Spinal cord (tissue), 10 donors: Measurements from ENCODE around the gene WBP1L. TPM values are rescaled to one million over a fixed set of nuclear protein-coding genes. Genes with fewer than 3 reads are reported as not detected.

Source experiments
- DNase-seq, 6 donors: peaks; one replicate each; pipeline versions ENCODE4 v3.0.0 to v3.0.0-alpha.2; 2013 to 2015; ENCODE audit warnings: low spot score in 6 of 6, low read depth in 4 of 6
- H3K27ac ChIP-seq: one replicate; pipeline ENCODE4 v1.5.1; 2013; ENCODE audit warnings: low read depth, low read length, control low read depth
- H3K27me3 ChIP-seq: one replicate; pipeline ENCODE4 v1.6.1; 2013; ENCODE audit warnings: low read length; ENCODE audit not compliant: control insufficient read depth, insufficient read depth
- H3K36me3 ChIP-seq: one replicate; pipeline ENCODE4 v1.6.1; 2013; ENCODE audit warnings: low read length; ENCODE audit not compliant: control insufficient read depth, insufficient read depth
- H3K4me1 ChIP-seq: one replicate; pipeline ENCODE4 v1.6.1; 2013; ENCODE audit warnings: low read length; ENCODE audit not compliant: control insufficient read depth, insufficient read depth
- H3K4me3 ChIP-seq: one replicate; pipeline ENCODE4 v1.5.1; 2013; ENCODE audit warnings: low read depth, low read length, control low read depth
- H3K9me3 ChIP-seq: one replicate; pipeline ENCODE4 v1.6.1; 2013; ENCODE audit warnings: low read length; ENCODE audit not compliant: control insufficient read depth, insufficient read depth
- WGBS: methylation state at CpG from one replicate; pipeline ENCODE4 v1.1.5; 2013; ENCODE audit warnings: missing lambda C conversion rate; ENCODE audit not compliant: insufficient coverage; 5-methylcytosine and 5-hydroxymethylcytosine counted together
- polyA plus RNA-seq, 2 donors: library from polyadenylated mRNA; unstranded; fragments of 120-200 nt; gene quantifications; one replicate each; pipeline ENCODE4 v1.2.1, GENCODE V29; 2013; ENCODE audit not compliant: insufficient read length in 2 of 2
- total RNA-seq, 2 donors: library from RNA; depleted of rRNA in 1 of 2; stranded (reverse); fragments of 120-200 nt in 1 of 2; fragments of >200 nt in 1 of 2; gene quantifications; one replicate each; pipeline versions ENCODE4 v1.2.3 to v1.2.4, GENCODE V29; 2013 to 2014
- donor health status: healthy.

Gene WBP1L
- total and polyA plus RNA-seq, 4 donors = 39.8 to 55.1 (median 49.2) TPM

- Histone ChIP-seq H3K4me3 (peak overlapping the region; percentile 40), H3K27me3 (no peaks in the 10 kb centered on the region), H3K9me3 (no peaks in the 10 kb centered on the region), H3K27ac (peak overlapping the region; percentile 97), H3K36me3 (no peaks in the 10 kb centered on the region), H3K4me1 (peaks cover 55% of the 10 kb centered on the region)
- DNase-seq = peak in 3 of 6 donors; percentile 73 to 91 (median 89)
- under 1% methylated on average over 14 of the region's 17 CpGs for WGBS
Observed at GRCh38 chr10:102775935-102776669, 32.4 kb downstream of the WBP1L start.

DNA sequence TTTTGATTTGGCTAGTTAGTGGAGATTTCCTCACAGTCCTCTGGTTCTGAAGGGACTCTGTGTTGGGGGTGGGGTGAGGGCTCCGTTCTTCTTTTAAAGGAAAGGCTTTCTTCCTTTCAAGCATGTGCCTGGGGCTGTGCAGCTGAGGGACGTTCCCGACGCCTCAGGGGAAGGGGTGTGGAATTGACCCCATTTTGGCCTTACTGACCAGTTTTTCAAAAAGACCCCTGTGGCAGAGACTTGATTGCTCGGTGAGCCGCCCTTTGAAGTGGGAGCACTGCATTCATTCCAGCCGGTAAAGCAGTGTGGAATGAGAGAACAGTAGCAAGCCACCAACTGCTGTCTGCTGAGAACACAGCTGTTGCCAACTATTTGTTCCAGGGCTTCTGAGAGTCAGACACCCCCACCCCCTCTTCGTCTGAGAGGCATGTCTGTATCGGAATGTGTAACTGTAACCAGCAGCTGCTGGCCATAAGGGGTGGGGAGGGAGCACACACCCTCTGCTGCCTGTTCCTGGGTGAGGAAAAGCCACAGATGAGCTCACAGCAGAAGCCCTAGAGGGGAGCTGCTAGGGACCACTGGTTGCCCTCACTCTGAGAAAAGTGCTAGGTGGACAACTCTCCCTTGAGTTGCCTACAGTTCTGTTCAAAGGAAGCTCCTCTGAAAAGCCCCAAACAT, 33.2 kb downstream of the WBP1L start:
- no peaks in the 10 kb centered on the region for H3K27me3 ChIP-seq
- no peaks in the 10 kb centered on the region for H3K36me3 ChIP-seq
- 1% methylated on average over 8 of the region's 9 CpGs for WGBS
- H3K9me3 ChIP-seq = no peaks in the 10 kb centered on the region
- peak overlapping the region; percentile 97 for H3K27ac ChIP-seq
- H3K4me1 ChIP-seq = peaks cover 63% of the 10 kb centered on the region
- DNase-seq = peak in 2 of 6 donors; percentile 91 to 92
- H3K4me3 ChIP-seq = peak overlapping the region; percentile 40

GRCh38 chr10:102777711-102778453, 34.1 kb downstream of the WBP1L start:
- WGBS = 63% methylated on average over 14 of the region's 17 CpGs
- Histone ChIP-seq H3K27me3 (no peaks in the 10 kb centered on the region), H3K27ac (peak overlapping the region; percentile 97), H3K4me1 (peaks cover 70% of the 10 kb centered on the region), H3K4me3 (no peak overlapping the region), H3K36me3 (no peaks in the 10 kb centered on the region), H3K9me3 (no peaks in the 10 kb centered on the region)
- DNase-seq = no peak

DNA sequence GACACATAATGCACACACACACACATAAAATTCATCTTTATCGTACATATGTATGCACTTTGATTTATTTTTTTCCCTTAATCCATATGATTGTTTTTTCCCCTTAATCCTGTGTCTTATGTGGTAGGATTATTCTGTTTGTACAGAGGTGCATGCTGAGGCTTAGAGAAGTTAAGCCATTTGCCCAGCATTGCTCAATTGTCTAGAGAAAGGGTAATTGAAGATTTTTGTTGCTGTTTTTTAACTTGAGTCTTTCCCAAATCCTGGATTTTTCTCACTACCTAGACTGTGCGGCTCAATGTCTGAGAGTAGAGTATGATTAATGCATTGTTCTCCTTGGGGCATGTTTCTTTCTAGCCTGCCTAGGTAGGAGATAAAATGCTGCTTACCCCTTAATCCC, 35.0 kb downstream of the WBP1L start:
- WGBS = no CpG with 5 or more reads among the region's 2 CpGs
- Histone ChIP-seq H3K4me3 (no peak overlapping the region), H3K27ac (no peak overlapping the region), H3K9me3 (no peaks in the 10 kb centered on the region), H3K36me3 (no peaks in the 10 kb centered on the region), H3K4me1 (peaks cover 72% of the 10 kb centered on the region), H3K27me3 (no peaks in the 10 kb centered on the region)
- DNase-seq = no peak

DNA sequence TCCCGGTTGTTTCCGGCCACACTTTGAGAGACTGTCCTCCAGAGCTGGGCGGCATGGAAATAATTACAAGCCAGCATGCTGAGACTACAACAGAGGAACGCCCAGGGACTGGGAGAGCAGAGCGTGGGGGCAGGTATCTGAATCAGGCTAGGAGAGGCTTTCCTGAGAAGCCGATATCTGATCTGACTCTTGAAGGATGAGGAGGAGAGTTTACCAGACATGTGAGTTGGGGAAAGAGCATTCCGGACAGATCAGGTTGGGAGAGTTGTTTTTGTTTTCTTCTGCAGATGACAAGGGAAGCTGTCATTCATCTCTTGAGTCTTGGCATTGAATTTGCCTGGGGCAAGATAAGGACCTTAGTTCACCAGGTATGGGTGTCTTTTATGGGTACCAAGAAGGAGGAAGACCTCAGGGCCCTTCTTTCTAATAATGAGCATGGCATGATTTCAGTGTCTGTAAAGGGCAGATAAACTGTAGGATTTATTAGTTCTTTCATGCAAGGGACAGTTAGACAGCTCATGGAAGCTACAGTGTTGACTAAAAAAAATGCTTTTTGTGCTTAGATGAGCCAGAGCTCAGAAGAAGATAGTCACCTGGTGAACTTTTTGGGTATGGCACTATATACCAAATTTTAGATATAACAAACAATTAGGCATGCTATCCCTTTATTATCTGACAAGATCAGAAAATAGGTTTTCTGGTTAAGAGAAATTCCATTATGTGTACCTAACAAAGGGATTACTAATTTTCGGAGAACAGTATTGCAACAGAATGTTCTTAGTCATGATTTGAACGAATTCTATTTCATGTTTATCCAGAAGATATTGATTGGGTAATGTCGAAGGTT, 36.2 kb downstream of the WBP1L start:
- H3K9me3 ChIP-seq = no peaks in the 10 kb centered on the region
- 65% methylated on average over 7 of the region's 10 CpGs for WGBS
- no peaks in the 10 kb centered on the region for H3K36me3 ChIP-seq
- H3K4me3 ChIP-seq = no peak overlapping the region
- no peaks in the 10 kb centered on the region for H3K27me3 ChIP-seq
- DNase-seq = no peak
- H3K4me1 ChIP-seq = peaks cover 62% of the 10 kb centered on the region
- H3K27ac ChIP-seq = peak overlapping the region; percentile 4

DNA sequence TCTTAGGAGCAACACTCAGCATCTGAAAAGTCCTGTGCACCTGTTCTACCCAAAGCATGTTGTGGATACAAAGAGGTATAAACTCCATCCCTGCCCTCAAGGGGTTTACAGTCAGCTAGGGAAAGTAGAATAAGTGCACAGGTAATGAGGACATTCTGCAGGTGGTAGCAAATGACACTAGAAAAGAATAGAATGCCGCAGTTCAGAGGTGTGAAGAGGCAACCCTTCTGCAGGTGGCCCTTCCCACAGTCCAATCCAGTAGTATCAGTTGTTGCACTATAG, 36.7 kb downstream of the WBP1L start:
- H3K9me3 ChIP-seq = no peaks in the 10 kb centered on the region
- H3K4me3 ChIP-seq = no peak overlapping the region
- DNase-seq = no peak
- 83% methylated on average over 1 of the region's 1 CpG for WGBS
- H3K36me3 ChIP-seq = no peaks in the 10 kb centered on the region
- H3K27ac ChIP-seq = no peak overlapping the region
- H3K27me3 ChIP-seq = no peaks in the 10 kb centered on the region
- H3K4me1 ChIP-seq = peaks cover 57% of the 10 kb centered on the region

DNA sequence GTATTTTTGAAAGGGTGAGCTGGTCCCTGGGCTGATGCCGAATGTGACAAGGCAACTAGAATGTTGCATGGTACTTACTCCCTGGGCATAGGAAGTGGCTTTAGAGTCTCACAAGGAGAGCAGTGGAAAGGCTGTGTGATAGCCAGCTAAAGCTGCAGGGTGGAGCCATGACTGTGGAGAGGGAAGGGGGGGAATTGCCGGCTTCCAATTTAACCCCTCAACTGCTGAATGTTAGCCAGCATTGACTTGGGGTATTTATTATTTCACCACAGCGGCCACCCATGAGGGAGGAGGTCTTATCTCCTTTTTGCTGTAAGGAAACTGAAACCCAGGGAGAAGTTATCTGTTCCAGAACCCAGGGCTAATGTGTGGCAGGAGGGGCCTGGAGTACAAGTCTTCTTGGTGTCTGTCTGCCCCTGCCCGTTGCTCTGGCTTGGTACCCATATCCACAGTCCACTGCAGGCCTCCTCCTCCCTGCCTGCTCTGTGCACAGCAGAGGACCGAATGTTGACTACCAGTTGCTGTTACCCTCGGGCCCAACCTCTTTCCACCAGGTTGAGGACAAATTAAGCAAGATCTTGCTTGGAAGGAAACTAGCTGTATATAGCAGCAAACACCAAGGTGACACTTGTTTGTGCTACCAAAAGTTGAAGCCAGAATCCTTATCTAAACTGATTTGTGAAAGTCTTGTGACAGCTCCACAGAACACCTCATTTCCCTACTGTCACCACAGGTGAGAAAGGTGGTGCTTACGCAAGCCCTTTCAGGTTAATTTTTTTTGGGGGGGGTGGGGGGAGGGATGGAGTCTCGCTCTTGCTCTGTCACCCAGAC, 37.6 kb downstream of the WBP1L start:
- H3K27me3 ChIP-seq = no peaks in the 10 kb centered on the region
- DNase-seq = peak in 2 of 6 donors; percentile 50 to 54
- peak overlapping the region; percentile 79 for H3K27ac ChIP-seq
- WGBS = 0% methylated on average over 2 of the region's 8 CpGs
- H3K36me3 ChIP-seq = no peaks in the 10 kb centered on the region
- peaks cover 52% of the 10 kb centered on the region for H3K4me1 ChIP-seq
- H3K4me3 ChIP-seq = no peak overlapping the region
- H3K9me3 ChIP-seq = no peaks in the 10 kb centered on the region

GRCh38 chr10:102781921-102782557, 38.3 kb downstream of the WBP1L start:
- no peaks in the 10 kb centered on the region for H3K9me3 ChIP-seq
- no peaks in the 10 kb centered on the region for H3K27me3 ChIP-seq
- 90% methylated on average over 2 of the region's 6 CpGs for WGBS
- H3K27ac ChIP-seq = peak overlapping the region; percentile 90
- no peak overlapping the region for H3K4me3 ChIP-seq
- peaks cover 45% of the 10 kb centered on the region for H3K4me1 ChIP-seq
- H3K36me3 ChIP-seq = no peaks in the 10 kb centered on the region
- peak in 1 of 6 donors; percentile 45 for DNase-seq
